ENCODE results near the gene CCHCR1. TPM values are rescaled to one million over a fixed set of nuclear protein-coding genes. Genes with fewer than 3 reads are reported as not detected.
"Not testable (repeated sequence)": the region's sequence is repeated elsewhere in the genome, so short reads cannot be mapped to it uniquely, and the experiment has no call there.

The CCHCR1 gene
- total RNA-seq, 1 experiment from 2014 or later: 31.3 TPM

DNA sequence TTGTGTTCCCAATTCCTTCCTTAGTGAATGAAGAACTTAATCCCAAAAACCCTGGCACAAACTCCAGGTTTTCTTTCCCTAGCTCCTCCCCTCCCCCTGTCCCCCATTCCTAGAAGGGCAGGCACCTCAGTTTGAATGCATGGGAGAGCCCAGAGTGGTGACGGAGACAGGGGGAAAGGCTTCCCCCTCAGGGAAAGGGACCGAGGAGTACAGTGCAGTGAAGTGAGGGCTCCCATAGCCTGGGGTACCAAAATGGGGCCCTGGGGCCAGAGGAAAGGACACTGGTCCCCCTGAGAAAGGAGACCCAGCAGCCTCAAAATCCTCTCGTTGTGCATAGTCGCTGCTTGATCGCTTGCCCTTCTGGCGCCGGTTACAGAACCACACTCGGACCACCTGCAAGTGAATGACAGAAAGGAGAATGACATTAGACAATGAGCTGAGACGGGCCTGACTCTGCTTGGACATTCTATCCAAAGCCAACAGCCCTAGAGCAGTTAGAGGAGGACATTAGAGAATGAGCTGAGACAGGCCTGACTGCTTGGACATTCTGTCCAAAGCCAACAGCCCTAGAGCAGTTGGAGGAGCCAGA is 7.0 kb upstream of the CCHCR1 start:
- H3K9me2 ChIP-seq (replicated peaks; ENCODE audit: low read length); H3K4me3 ChIP-seq (ENCODE audit: low read length); H3K27me3 ChIP-seq (ENCODE audit: low read length); H3F3A ChIP-seq (ENCODE audit: low read length, unreplicated experiment); H3K9ac ChIP-seq (ENCODE audit: low read length); CTCF ChIA-PET; H2AFZ ChIP-seq (ENCODE audit: low read length); H3K9me3 ChIP-seq (ENCODE audit: low read length); intact Hi-C loops (cut with micrococcal nuclease); DNase-seq; BruUV-seq (replicated peaks); POLR2A ChIA-PET (ENCODE audit: unreplicated experiment); H3K27ac ChIP-seq (ENCODE audit: low read length); H3K4me2 ChIP-seq (ENCODE audit: low read length); H4K20me1 ChIP-seq (ENCODE audit: low read length); ATAC-seq: not testable (repeated sequence)
- Histone ChIP-seq H3K36me3 (ENCODE audit: low read depth, low read length) (peaks cover 12% of the 10 kb centered on the region; the same call in 1 of the 2 replicates), H3K4me1 (ENCODE audit: insufficient read depth, low read length) (peaks cover 12% of the 10 kb centered on the region), H3K79me2 (ENCODE audit: low read length) (peaks cover 16% of the 10 kb centered on the region)

GRCh38 chr6:31163922-31164321 is 6.3 kb upstream of the CCHCR1 start:
- Histone ChIP-seq H3K9me3 (ENCODE audit: low read length) (no peaks in the 10 kb centered on the region), H3K27me3 (ENCODE audit: low read length) (no peaks in the 10 kb centered on the region), H3K4me1 (ENCODE audit: insufficient read depth, low read length) (peaks cover 10% of the 10 kb centered on the region), H3F3A (ENCODE audit: low read length, unreplicated experiment) (no peaks in the 10 kb centered on the region), H3K9ac (ENCODE audit: low read length) (no peak overlapping the region), H3K79me2 (ENCODE audit: low read length) (peaks cover 22% of the 10 kb centered on the region), H2AFZ (ENCODE audit: low read length) (no peak overlapping the region), H4K20me1 (ENCODE audit: low read length) (no peaks in the 10 kb centered on the region), H3K4me3 (ENCODE audit: low read length) (no peak overlapping the region), H3K9me2 (replicated peaks; ENCODE audit: low read length) (no peaks in the 10 kb centered on the region), H3K4me2 (ENCODE audit: low read length) (no peak overlapping the region), H3K27ac (ENCODE audit: low read length) (no peak overlapping the region), H3K36me3 (ENCODE audit: low read depth, low read length) (peaks cover 12% of the 10 kb centered on the region; the same call in 1 of the 2 replicates)
- no peak for DNase-seq
- intact Hi-C loops (cut with micrococcal nuclease): no loop called here
- TF ChIP-seq, protein P1, sequence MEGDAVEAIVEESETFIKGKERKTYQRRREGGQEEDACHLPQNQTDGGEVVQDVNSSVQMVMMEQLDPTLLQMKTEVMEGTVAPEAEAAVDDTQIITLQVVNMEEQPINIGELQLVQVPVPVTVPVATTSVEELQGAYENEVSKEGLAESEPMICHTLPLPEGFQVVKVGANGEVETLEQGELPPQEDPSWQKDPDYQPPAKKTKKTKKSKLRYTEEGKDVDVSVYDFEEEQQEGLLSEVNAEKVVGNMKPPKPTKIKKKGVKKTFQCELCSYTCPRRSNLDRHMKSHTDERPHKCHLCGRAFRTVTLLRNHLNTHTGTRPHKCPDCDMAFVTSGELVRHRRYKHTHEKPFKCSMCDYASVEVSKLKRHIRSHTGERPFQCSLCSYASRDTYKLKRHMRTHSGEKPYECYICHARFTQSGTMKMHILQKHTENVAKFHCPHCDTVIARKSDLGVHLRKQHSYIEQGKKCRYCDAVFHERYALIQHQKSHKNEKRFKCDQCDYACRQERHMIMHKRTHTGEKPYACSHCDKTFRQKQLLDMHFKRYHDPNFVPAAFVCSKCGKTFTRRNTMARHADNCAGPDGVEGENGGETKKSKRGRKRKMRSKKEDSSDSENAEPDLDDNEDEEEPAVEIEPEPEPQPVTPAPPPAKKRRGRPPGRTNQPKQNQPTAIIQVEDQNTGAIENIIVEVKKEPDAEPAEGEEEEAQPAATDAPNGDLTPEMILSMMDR (conservative IDR thresholded peaks at IDR 0.05; ENCODE audit: low read depth, low read length): no peak
- no peak for TF ChIP-seq EZH2 (IDR thresholded peaks at IDR 0.05; ENCODE audit: low read length, unreplicated experiment)
- TF ChIP-seq EZH2phosphoT487 (IDR thresholded peaks at IDR 0.05; ENCODE audit: borderline replicate concordance, low read length): no peak
- no TSS peak for BruUV-seq (replicated peaks)
- CTCF ChIA-PET: no interaction called here
- POLR2A ChIA-PET (ENCODE audit: unreplicated experiment): no interaction called here
- no peak for ATAC-seq

DNA sequence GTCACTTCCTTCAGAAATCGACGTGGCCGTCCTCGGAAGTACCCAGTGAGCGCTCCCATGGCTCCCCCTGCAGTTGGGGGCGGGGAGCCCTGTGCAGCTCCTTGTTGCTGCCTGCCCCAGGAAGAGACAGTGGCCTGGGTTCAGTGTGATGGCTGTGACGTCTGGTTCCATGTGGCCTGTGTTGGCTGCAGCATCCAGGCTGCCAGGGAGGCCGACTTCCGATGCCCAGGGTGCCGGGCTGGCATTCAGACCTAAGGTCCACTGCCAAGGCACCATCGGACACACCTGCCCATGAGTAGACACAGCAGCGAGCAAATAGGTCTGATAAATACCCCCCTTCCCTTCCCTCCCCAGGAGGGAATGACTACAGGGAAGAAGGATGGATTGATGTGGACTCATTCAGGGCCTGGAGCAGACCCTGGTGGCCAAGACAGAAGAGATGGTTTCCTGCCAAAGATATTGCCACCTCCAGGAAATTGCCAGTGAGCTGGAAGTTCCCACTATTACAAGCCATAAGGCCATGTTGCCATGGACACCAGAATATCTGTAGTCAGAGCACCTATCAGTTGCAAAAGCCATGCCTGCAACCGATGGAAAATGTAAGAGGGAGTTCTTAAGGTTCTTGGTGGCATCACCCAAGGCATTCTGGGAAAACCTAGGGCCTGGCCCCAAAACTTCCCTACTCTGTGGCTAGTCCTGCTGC is 5.0 kb upstream of the CCHCR1 start:
- peaks cover 10% of the 10 kb centered on the region for H3K4me1 ChIP-seq (ENCODE audit: insufficient read depth, low read length)
- no peaks in the 10 kb centered on the region for H3K27me3 ChIP-seq (ENCODE audit: low read length)
- POLR2A ChIA-PET (ENCODE audit: unreplicated experiment): no interaction called here
- ATAC-seq (no peak), DNase-seq (no peak)
- no peak overlapping the region for H3K4me3 ChIP-seq (ENCODE audit: low read length)
- no peak overlapping the region for H3K4me2 ChIP-seq (ENCODE audit: low read length)
- no peaks in the 10 kb centered on the region for H3K9me3 ChIP-seq (ENCODE audit: low read length)
- no peaks in the 10 kb centered on the region for H3K9me2 ChIP-seq (replicated peaks; ENCODE audit: low read length)
- BruUV-seq (replicated peaks): no TSS peak
- H3K36me3 ChIP-seq (ENCODE audit: low read depth, low read length): peaks cover 12% of the 10 kb centered on the region; the same call in 1 of the 2 replicates
- CTCF ChIA-PET: no interaction called here
- H2AFZ ChIP-seq (ENCODE audit: low read length): no peak overlapping the region
- H3F3A ChIP-seq (ENCODE audit: low read length, unreplicated experiment): no peaks in the 10 kb centered on the region
- no peaks in the 10 kb centered on the region for H4K20me1 ChIP-seq (ENCODE audit: low read length)
- TF ChIP-seq EZH2phosphoT487 (IDR thresholded peaks at IDR 0.05; ENCODE audit: borderline replicate concordance, low read length): no peak
- TF ChIP-seq, protein P1 (conservative IDR thresholded peaks at IDR 0.05; ENCODE audit: low read depth, low read length): no peak
- TF ChIP-seq EZH2 (IDR thresholded peaks at IDR 0.05; ENCODE audit: low read length, unreplicated experiment): no peak
- peaks cover 27% of the 10 kb centered on the region for H3K79me2 ChIP-seq (ENCODE audit: low read length)
- H3K27ac ChIP-seq (ENCODE audit: low read length): no peak overlapping the region
- no peak overlapping the region for H3K9ac ChIP-seq (ENCODE audit: low read length)
- intact Hi-C loops (cut with micrococcal nuclease): no loop called here
